ENCODE data around the gene SLC39A5. TPM values are rescaled to one million over a fixed set of nuclear protein-coding genes. Genes with fewer than 3 reads are reported as not detected.

Gene SLC39A5
- total and polyA plus RNA-seq, 2 of the 13 experiments (the other 11 are each of a cell fraction or from before 2014, with no cell fraction given): 59.7 to 101 TPM

DNA sequence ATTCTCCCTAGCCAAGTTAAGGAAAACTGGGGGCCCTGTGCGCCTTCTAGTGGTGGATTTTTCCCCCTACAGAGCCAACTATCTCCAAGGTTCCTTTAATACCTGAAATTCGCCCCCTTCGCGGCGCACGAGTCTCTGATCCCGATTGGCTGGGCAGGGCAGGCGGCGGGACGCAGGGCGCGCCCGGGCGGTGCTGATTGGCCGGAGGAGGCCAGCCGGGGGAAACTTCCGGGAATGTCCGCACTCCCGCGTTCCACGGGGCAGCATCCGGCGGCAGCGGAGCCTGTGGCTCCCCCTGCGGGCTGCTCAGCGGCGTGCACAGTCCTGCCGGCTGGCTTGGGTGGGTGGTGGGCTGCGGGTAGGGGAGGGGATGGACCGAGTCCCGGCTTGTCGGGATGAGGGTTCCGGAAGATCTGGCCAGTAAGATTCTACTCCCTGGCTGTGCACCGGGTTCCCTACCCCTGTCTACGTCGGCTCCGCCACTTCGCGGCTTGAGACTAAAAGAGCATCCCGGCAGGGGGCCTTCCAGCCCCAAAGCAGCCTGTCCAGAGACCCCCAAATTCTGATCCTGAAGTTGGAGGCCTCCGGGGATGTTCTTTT, 5.6 kb upstream of the SLC39A5 start, which contains the start of gene NABP2 (continued):
- TF ChIP-seq MAFK (conservative IDR thresholded peaks at IDR 0.05 in 1 of 2, IDR thresholded peaks at IDR 0.05 in 1 of 2; ENCODE audit: low read length in 2 of 2): no peak
- no peak for TF ChIP-seq SSRP1 (CRISPR knock-in tag; IDR thresholded peaks at IDR 0.05)
- TF ChIP-seq ZNF337 (CRISPR knock-in tag; IDR thresholded peaks at IDR 0.05; ENCODE audit: borderline replicate concordance, low read depth): no peak
- no peak for TF ChIP-seq ZNF432 (CRISPR knock-in tag; IDR thresholded peaks at IDR 0.05; ENCODE audit: borderline replicate concordance)
- TF ChIP-seq SP2 (CRISPR knock-in tag; IDR thresholded peaks at IDR 0.05): peak; percentile 92
- TF ChIP-seq ZNF513 (CRISPR knock-in tag; conservative IDR thresholded peaks at IDR 0.05): no peak
- peak; percentile 14; the same call in 1 of the 2 replicates for TF ChIP-seq CREM (IDR thresholded peaks at IDR 0.05)
- no peak for TF ChIP-seq CREM (CRISPR knock-in tag; IDR thresholded peaks at IDR 0.05)
- TF ChIP-seq HOXD1 (CRISPR knock-in tag; IDR thresholded peaks at IDR 0.05): 0 out of 2 replicates have a peak, but pooled peaks have one; percentile 59
- TF ChIP-seq CAMTA2 (CRISPR knock-in tag; IDR thresholded peaks at IDR 0.05; ENCODE audit: borderline replicate concordance): no peak
- TF ChIP-seq ARHGAP35 (CRISPR knock-in tag; IDR thresholded peaks at IDR 0.05; ENCODE audit: borderline replicate concordance): no peak
- TF ChIP-seq FOXO1 (CRISPR knock-in tag; IDR thresholded peaks at IDR 0.05): 0 out of 2 replicates have a peak, but pooled peaks have one; percentile 36
- TF ChIP-seq PTBP1 (IDR thresholded peaks at IDR 0.05; ENCODE audit: low read depth, low read length, poor library complexity, severe bottlenecking): no peak
- TF ChIP-seq NCOA1 (CRISPR knock-in tag; IDR thresholded peaks at IDR 0.05): 0 out of 2 replicates have a peak, but pooled peaks have one; percentile 32
- TF ChIP-seq, protein P1, sequence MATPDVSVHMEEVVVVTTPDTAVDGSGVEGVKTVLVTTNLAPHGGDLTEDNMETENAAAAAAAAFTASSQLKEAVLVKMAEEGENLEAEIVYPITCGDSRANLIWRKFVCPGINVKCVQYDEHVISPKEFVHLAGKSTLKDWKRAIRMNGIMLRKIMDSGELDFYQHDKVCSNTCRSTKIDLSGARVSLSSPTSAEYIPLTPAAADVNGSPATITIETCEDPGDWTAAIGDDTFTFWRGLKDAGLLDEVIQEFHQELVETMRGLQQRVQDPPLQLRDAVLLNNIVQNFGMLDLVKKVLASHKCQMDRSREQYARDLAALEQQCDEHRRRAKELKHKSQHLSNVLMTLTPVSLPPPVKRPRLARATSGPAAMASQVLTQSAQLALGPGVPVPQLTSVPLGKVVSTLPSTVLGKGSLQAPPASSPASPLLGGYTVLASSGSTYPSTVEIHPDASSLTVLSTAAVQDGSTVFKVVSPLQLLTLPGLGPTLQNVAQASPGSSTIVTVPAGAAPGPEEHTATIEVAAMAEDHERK (CRISPR knock-in tag; IDR thresholded peaks at IDR 0.05; ENCODE audit: low read depth): peak; percentile 66; the same call in 1 of the 2 replicates
- TF ChIP-seq HNF4G (IDR thresholded peaks at IDR 0.05; ENCODE audit: borderline replicate concordance, low read depth, low read length): no peak
- no peak for TF ChIP-seq HNF4G (CRISPR knock-in tag; IDR thresholded peaks at IDR 0.05; ENCODE audit: borderline replicate concordance, low read depth)
- TF ChIP-seq SAP130 (CRISPR knock-in tag; IDR thresholded peaks at IDR 0.05; ENCODE audit: low read depth): peak; percentile 80
- no peak for TF ChIP-seq ZNF282 (IDR thresholded peaks at IDR 0.05; ENCODE audit: partially characterized antibody)
- TF ChIP-seq PAF1 (CRISPR knock-in tag; IDR thresholded peaks at IDR 0.05): no peak
- TF ChIP-seq, protein P2, sequence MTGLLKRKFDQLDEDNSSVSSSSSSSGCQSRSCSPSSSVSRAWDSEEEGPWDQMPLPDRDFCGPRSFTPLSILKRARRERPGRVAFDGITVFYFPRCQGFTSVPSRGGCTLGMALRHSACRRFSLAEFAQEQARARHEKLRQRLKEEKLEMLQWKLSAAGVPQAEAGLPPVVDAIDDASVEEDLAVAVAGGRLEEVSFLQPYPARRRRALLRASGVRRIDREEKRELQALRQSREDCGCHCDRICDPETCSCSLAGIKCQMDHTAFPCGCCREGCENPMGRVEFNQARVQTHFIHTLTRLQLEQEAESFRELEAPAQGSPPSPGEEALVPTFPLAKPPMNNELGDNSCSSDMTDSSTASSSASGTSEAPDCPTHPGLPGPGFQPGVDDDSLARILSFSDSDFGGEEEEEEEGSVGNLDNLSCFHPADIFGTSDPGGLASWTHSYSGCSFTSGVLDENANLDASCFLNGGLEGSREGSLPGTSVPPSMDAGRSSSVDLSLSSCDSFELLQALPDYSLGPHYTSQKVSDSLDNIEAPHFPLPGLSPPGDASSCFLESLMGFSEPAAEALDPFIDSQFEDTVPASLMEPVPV (CRISPR knock-in tag; IDR thresholded peaks at IDR 0.05): no peak
- no peak for TF ChIP-seq ADNP (CRISPR knock-in tag; IDR thresholded peaks at IDR 0.05)
- TF ChIP-seq KAT7 (CRISPR knock-in tag; IDR thresholded peaks at IDR 0.05; ENCODE audit: borderline replicate concordance): no peak
- no peak for TF ChIP-seq ZKSCAN8 (CRISPR knock-in tag; IDR thresholded peaks at IDR 0.05; ENCODE audit: borderline replicate concordance)
- TF ChIP-seq, protein P3, sequence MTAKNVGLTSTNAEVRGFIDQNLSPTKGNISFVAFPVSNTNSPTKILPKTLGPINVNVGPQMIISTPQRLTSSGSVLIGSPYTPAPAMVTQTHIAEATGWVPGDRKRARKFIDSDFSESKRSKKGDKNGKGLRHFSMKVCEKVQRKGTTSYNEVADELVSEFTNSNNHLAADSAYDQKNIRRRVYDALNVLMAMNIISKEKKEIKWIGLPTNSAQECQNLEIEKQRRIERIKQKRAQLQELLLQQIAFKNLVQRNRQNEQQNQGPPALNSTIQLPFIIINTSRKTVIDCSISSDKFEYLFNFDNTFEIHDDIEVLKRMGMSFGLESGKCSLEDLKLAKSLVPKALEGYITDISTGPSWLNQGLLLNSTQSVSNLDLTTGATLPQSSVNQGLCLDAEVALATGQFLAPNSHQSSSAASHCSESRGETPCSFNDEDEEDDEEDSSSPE (CRISPR knock-in tag; IDR thresholded peaks at IDR 0.05): peak; percentile 94

Data from HepG2 (cell line).